ENCODE measurements around the gene PPP1R37.

The PPP1R37 gene

DNA sequence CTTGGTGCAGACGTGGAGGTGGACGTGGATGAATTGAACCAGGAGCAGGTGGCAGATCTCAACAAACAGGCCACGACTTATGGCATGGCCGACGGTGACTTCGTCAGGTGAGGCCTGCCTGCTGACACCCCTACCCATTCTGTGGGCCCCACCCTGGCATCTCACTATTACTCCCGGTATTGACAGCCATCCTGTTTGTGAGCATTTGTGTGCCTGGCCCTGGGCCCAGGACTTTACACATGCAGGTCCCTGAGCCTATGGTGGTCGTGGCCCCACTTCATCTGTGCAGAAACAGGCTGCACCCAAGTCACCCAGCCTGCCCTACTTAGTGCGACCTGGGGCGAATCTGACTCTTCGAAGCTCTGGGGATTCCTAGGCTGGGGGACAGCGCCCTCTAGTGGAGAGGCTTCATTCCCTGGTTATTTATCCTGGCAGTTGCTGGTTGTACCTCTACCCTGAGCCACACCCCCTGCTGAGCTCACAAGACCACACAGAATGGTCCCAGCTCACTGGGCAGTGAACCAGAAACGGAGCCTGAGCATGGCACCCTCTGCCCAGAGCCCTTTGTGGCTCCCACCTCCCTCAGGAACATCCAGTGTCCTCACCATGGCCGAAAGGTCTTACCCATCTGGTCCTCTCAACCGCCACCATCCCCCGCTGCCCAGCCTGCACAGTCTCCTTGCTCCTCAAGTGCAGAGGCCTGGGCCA, 33.6 kb upstream of the PPP1R37 start:
- Histone ChIP-seq H3K27me3 (ENCODE audit: control insufficient read depth, insufficient read depth, low read length) (no peaks in the 10 kb centered on the region), H3K9me3 (ENCODE audit: control insufficient read depth, low read depth, low read length) (no peaks in the 10 kb centered on the region), H3K9ac (ENCODE audit: low read length) (no peak overlapping the region), H3K27ac (ENCODE audit: low read length) (no peak overlapping the region), H3K4me3 (ENCODE audit: low read length) (no peak overlapping the region), H3K36me3 (ENCODE audit: control insufficient read depth, low read depth, low read length) (peaks cover 65% of the 10 kb centered on the region), H3K4me1 (ENCODE audit: control insufficient read depth, low read depth, low read length) (no peaks in the 10 kb centered on the region)

DNA sequence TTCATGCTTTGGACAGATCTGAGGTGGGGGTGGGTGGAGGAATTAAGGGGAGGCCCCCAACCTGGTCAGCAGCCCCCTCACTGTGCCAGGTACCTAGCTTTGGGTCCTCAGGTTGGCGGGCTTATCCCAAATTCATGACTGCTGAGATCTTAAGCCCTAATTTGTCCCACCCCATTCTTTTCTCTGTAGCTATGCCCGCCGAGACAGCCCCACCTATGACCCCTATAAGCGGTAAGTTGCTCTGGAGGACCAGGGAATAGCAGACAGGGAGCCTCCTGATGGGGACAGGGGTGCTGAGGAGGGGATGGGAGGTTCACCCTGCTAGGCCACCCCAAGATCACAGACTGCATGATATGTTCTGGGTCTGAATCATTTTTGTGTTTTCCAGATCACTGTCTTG, 31.0 kb upstream of the PPP1R37 start:
- Histone ChIP-seq H3K9ac (ENCODE audit: low read length) (no peak overlapping the region), H3K4me1 (ENCODE audit: control insufficient read depth, low read depth, low read length) (no peaks in the 10 kb centered on the region), H3K27me3 (ENCODE audit: control insufficient read depth, insufficient read depth, low read length) (no peaks in the 10 kb centered on the region), H3K4me3 (ENCODE audit: low read length) (no peak overlapping the region), H3K9me3 (ENCODE audit: control insufficient read depth, low read depth, low read length) (no peaks in the 10 kb centered on the region), H3K36me3 (ENCODE audit: control insufficient read depth, low read depth, low read length) (peaks cover 53% of the 10 kb centered on the region), H3K27ac (ENCODE audit: low read length) (no peak overlapping the region)

DNA sequence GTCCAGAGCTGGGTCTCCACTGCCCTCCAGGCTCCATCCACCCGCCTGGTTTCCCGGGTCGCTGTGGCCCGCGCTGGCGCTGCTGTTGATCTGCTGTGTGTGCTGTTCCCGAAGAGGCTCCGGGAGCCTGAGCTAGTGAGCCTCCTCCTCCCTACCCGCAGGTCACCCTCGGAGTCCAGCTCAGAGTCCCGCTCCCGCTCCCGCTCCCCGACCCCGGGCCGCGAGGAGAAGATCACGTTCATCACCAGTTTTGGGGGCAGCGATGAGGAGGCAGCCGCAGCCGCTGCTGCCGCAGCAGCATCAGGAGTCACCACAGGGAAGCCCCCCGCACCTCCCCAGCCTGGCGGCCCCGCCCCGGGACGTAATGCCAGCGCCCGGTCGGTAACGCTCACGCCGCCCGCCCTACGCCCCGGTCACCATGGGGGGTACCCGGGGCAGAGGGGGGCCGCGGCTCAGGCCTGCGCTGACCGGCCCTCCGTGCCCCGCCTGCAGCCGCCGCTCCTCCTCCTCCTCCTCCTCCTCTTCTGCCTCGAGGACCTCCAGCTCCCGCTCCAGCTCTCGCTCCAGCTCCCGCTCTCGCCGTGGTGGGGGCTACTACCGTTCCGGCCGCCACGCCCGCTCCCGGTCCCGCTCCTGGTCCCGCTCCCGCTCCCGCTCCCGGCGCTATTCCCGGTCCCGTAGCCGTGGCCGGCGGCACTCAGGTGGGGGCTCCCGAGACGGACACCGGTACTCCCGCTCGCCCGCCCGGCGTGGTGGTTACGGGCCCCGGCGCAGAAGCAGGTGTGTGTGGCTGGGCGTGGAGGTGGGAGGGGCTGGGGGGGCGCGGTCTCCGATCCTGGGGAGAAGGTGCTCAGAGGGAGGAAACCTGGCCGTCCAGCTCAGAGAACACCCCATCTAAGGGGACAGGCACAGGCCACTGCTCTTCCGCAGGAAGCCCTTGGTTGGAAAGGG, 28.9 kb upstream of the PPP1R37 start:
- peaks cover 37% of the 10 kb centered on the region for H3K36me3 ChIP-seq (ENCODE audit: control insufficient read depth, low read depth, low read length)
- H3K27me3 ChIP-seq (ENCODE audit: control insufficient read depth, insufficient read depth, low read length): no peaks in the 10 kb centered on the region
- H3K27ac ChIP-seq (ENCODE audit: low read length): no peak overlapping the region
- H3K4me1 ChIP-seq (ENCODE audit: control insufficient read depth, low read depth, low read length): no peaks in the 10 kb centered on the region
- no peaks in the 10 kb centered on the region for H3K9me3 ChIP-seq (ENCODE audit: control insufficient read depth, low read depth, low read length)
- no peak overlapping the region for H3K9ac ChIP-seq (ENCODE audit: low read length)
- no peak overlapping the region for H3K4me3 ChIP-seq (ENCODE audit: low read length)

DNA sequence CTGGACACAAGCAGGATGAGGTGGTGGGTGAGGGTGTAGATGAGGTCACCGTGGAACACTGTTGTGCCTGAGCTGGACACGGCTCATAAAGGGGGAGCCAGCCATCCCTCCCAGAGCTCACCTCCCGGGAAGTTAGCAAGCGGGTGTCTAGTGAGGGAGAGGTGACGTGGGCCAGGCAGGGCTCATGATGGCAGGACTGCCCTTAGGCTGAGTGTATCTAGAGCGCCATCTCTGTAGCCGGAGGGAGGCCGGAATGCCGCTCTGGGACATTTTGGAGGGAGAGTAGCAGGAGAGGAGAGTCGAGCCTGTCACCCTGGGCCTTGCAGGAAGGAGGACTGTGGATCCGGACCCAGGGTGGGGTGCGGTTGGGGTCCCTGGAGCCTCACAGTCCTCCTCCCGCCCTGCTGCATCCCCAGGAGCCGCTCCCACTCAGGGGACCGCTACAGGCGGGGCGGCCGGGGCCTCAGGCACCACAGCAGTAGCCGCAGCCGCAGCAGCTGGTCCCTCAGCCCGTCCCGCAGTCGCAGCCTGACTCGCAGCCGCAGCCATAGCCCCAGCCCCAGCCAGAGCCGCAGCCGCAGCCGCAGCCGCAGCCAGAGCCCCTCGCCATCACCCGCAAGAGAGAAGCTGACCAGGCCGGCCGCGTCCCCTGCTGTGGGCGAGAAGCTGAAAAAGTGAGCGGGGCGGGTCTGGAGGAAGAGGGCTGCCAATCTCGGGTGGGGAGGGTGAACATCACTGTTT, 25.9 kb upstream of the PPP1R37 start:
- Histone ChIP-seq H3K27ac (ENCODE audit: low read length) (no peak overlapping the region), H3K9me3 (ENCODE audit: control insufficient read depth, low read depth, low read length) (no peaks in the 10 kb centered on the region), H3K27me3 (ENCODE audit: control insufficient read depth, insufficient read depth, low read length) (no peaks in the 10 kb centered on the region), H3K4me1 (ENCODE audit: control insufficient read depth, low read depth, low read length) (no peaks in the 10 kb centered on the region), H3K36me3 (ENCODE audit: control insufficient read depth, low read depth, low read length) (peaks cover 37% of the 10 kb centered on the region), H3K9ac (ENCODE audit: low read length) (no peak overlapping the region), H3K4me3 (ENCODE audit: low read length) (no peak overlapping the region)

DNA sequence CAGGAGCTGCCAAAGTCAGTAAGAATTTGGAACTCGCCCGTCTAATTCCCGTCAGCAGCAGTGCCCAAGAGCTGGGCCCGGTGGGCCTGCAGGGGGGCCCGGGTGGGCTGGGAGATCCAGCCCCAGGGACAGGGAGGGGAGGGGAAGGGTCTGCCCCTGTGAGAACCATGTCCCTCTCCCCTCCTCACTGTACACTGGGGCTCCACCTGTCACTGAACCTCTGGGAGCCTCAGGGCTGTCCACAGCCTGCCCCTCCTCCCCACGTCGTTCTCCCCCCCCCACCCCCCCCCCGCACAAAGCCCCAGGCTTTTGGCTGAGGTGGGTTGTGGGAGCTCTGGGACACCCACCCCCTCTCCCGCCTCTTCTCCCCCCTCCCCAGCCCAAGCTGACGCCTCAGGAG, 24.9 kb upstream of the PPP1R37 start:
- Histone ChIP-seq H3K27ac (ENCODE audit: low read length) (no peak overlapping the region), H3K9ac (ENCODE audit: low read length) (no peak overlapping the region), H3K9me3 (ENCODE audit: control insufficient read depth, low read depth, low read length) (no peaks in the 10 kb centered on the region), H3K4me1 (ENCODE audit: control insufficient read depth, low read depth, low read length) (no peaks in the 10 kb centered on the region), H3K4me3 (ENCODE audit: low read length) (no peak overlapping the region), H3K27me3 (ENCODE audit: control insufficient read depth, insufficient read depth, low read length) (no peaks in the 10 kb centered on the region), H3K36me3 (ENCODE audit: control insufficient read depth, low read depth, low read length) (peaks cover 36% of the 10 kb centered on the region)

DNA sequence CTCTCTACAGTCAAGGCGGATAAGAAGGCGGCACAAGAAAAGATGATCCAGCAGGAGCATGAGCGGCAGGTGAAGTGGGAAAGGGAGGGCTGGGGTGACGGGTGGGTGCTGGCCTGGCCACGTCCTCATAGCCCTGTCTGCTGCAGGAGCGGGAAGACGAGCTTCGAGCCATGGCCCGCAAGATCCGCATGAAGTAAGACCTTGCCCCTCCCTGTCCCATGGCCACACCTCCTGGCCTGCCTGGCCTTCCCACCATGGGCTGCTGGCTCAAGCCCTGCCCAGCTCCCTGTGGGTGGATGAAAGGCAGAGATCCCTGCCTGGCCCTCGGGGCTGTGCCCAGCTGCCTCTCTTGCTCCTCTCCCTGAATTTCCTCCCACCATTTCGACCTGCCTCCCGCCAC, 23.9 kb upstream of the PPP1R37 start:
- Histone ChIP-seq H3K36me3 (ENCODE audit: control insufficient read depth, low read depth, low read length) (peaks cover 36% of the 10 kb centered on the region), H3K4me3 (ENCODE audit: low read length) (no peak overlapping the region)

DNA sequence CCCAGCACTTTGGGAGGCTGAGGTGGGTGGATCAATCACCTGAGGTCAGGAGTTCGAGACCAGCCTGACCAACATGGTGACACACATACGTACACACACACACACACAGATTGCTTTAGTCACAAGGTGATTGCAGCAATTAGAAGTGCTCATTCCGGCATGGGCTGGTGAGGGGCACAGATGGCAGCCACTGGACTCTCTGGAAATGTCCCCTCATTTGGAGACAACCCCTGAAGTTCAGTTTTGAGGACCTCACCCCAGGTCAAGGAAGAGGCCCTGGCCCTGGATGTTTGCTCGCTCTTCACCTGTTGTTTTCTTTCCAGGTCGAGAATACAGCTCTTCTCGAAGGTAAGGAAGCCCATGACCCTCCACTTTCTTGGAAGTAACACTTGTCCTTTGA, 22.8 kb upstream of the PPP1R37 start:
- Histone ChIP-seq H3K27ac (ENCODE audit: low read length) (no peak overlapping the region), H3K4me3 (ENCODE audit: low read length) (no peak overlapping the region), H3K4me1 (ENCODE audit: control insufficient read depth, low read depth, low read length) (peaks cover 5% of the 10 kb centered on the region), H3K27me3 (ENCODE audit: control insufficient read depth, insufficient read depth, low read length) (no peaks in the 10 kb centered on the region), H3K9ac (ENCODE audit: low read length) (no peak overlapping the region), H3K36me3 (ENCODE audit: control insufficient read depth, low read depth, low read length) (peaks cover 30% of the 10 kb centered on the region), H3K9me3 (ENCODE audit: control insufficient read depth, low read depth, low read length) (no peaks in the 10 kb centered on the region)

More for the DNA sequence above, 23.9 kb upstream of the PPP1R37 start:
- Histone ChIP-seq H3K27me3 (ENCODE audit: control insufficient read depth, insufficient read depth, low read length) (no peaks in the 10 kb centered on the region), H3K27ac (ENCODE audit: low read length) (no peak overlapping the region), H3K9ac (ENCODE audit: low read length) (no peak overlapping the region), H3K4me1 (ENCODE audit: control insufficient read depth, low read depth, low read length) (no peaks in the 10 kb centered on the region), H3K9me3 (ENCODE audit: control insufficient read depth, low read depth, low read length) (no peaks in the 10 kb centered on the region)

DNA sequence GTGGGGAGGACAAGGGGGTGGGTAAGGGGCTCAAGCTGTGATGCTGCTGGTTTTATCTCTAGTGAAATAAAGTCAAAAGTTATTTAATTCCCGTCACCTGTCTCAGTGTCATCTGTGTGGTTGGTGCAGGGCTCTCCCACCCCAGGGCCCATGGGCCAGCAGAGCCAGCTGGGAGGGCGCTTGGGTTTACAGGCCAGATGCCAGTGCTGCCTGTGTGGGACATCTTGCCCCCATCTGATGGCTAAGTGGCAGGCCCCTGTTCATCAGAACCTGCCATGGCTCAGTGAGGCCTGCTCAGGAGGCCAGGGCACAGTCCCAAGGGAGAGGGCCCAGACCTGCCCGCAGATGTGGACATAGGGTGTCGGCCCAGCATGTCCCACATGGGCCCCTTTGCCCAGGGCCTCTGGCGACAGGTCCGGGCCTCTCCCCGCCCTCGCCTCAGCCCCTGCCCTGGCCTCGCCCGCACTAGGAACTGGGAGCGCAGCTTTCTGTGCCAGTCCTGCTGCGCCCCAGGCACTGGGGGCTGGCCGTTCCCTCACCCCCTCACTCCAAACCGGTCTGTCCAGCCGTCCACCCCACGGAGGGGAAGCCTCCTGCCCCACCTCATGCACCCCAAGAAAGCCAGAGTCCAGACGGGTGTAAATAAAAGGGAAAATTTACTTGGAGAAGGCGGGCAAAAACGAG, 22.0 kb upstream of the PPP1R37 start:
- peaks cover 30% of the 10 kb centered on the region for H3K36me3 ChIP-seq (ENCODE audit: control insufficient read depth, low read depth, low read length)
- H3K9ac ChIP-seq (ENCODE audit: low read length): no peak overlapping the region
- H3K4me3 ChIP-seq (ENCODE audit: low read length): no peak overlapping the region
- peaks cover 5% of the 10 kb centered on the region for H3K4me1 ChIP-seq (ENCODE audit: control insufficient read depth, low read depth, low read length)
- H3K9me3 ChIP-seq (ENCODE audit: control insufficient read depth, low read depth, low read length): no peaks in the 10 kb centered on the region
- no peaks in the 10 kb centered on the region for H3K27me3 ChIP-seq (ENCODE audit: control insufficient read depth, insufficient read depth, low read length)
- no peak overlapping the region for H3K27ac ChIP-seq (ENCODE audit: low read length)

DNA sequence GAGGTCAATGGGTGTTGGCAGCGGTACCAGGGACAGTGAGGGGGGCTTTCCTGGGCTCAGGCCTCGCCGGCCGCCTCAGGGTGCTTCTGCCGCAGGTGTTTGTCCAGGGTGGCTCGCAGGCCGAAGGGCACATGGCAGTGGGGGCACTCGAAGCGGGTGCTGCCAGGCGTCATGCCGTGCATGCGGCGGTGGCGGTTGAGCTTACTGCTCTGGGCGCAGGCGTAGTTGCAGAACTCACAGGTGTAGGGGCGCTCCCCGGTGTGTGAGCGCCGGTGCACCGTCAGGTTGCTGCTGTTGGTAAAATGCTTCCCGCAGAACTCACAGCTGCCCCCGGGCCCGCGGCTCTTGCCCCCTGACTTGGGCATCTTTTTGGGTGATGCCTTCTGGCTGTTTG, 21.4 kb upstream of the PPP1R37 start:
- Histone ChIP-seq H3K36me3 (ENCODE audit: control insufficient read depth, low read depth, low read length) (peaks cover 30% of the 10 kb centered on the region), H3K9ac (ENCODE audit: low read length) (no peak overlapping the region), H3K27ac (ENCODE audit: low read length) (no peak overlapping the region), H3K9me3 (ENCODE audit: control insufficient read depth, low read depth, low read length) (no peaks in the 10 kb centered on the region), H3K4me1 (ENCODE audit: control insufficient read depth, low read depth, low read length) (peaks cover 6% of the 10 kb centered on the region), H3K4me3 (ENCODE audit: low read length) (no peak overlapping the region), H3K27me3 (ENCODE audit: control insufficient read depth, insufficient read depth, low read length) (no peaks in the 10 kb centered on the region)

DNA sequence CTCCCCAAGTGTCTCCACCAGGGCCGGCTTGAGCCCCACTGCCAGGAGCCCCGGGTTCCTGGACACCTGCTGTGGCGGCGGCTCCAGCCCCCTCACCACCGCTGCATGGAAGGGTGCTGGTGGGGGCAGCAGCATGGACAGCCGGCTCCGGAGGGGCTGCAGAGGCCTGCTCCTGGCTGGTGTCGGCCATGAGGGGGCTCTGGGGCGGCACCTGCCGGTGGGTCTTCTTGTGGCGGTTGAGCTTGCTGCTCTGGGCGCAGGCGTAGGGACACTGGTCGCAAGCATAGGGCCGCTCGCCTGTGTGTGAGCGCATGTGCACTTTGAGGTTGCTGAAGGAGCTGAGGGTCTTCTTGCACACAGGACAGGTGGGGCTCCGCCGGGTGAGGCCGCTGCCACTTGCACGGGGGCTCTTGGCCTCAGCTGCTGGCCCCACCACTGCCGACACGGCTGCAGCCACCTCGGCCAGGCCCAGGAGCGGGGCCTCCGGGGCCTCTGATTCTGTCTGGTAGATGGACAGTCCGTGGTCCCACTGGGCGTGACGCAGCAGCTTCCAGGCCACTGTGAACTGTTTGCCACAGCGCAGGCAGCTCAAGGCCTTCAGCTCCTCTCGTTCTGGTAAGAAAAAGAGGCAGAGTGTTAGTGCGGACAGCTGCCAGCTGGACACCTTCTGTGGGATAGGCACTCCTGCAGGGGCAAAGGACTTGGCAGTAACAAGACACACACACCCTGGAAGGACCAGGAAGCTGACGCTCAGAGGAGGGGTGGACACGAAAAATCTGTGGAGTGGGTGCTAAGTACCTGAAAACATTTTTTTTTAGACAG, 20.8 kb upstream of the PPP1R37 start:
- Histone ChIP-seq H3K9ac (ENCODE audit: low read length) (no peak overlapping the region), H3K27me3 (ENCODE audit: control insufficient read depth, insufficient read depth, low read length) (no peaks in the 10 kb centered on the region), H3K27ac (ENCODE audit: low read length) (no peak overlapping the region), H3K36me3 (ENCODE audit: control insufficient read depth, low read depth, low read length) (peaks cover 27% of the 10 kb centered on the region), H3K4me3 (ENCODE audit: low read length) (no peak overlapping the region), H3K9me3 (ENCODE audit: control insufficient read depth, low read depth, low read length) (no peaks in the 10 kb centered on the region), H3K4me1 (ENCODE audit: control insufficient read depth, low read depth, low read length) (peaks cover 13% of the 10 kb centered on the region)

Data from iPS-18a (cell line).